Liver (tissue), 9 donors: ENCODE data around the gene CIZ1. TPM values are rescaled to one million over a fixed set of nuclear protein-coding genes. Genes with fewer than 3 reads are reported as not detected.

Experiments
- DNase-seq: peaks from one replicate; pipeline ENCODE4 v3.0.0-alpha.2; 2017; ENCODE audit warnings: low spot score
- H3K27ac ChIP-seq, 2 donors: one replicate each; pipeline ENCODE4 v1.7.0; 2013; ENCODE audit warnings: inconsistent platforms in 2 of 2, low read length in 2 of 2, control low read depth in 1 of 2, low read depth in 1 of 2, mild to moderate bottlenecking in 1 of 2
- H3K27me3 ChIP-seq, 4 donors: one replicate each; pipeline versions ENCODE4 v1.6.1 to v1.7.0; 2013; ENCODE audit warnings: low read length in 3 of 4, inconsistent platforms in 1 of 4, mild to moderate bottlenecking in 1 of 4, moderate library complexity in 1 of 4; ENCODE audit not compliant: control insufficient read depth in 4 of 4, insufficient read depth in 4 of 4
- H3K36me3 ChIP-seq, 4 donors: one replicate each; pipeline versions ENCODE4 v1.6.1 to v1.7.0; 2013; ENCODE audit warnings: low read length in 3 of 4, mild to moderate bottlenecking in 3 of 4, low read depth in 1 of 4, moderate library complexity in 1 of 4; ENCODE audit not compliant: control insufficient read depth in 4 of 4, insufficient read depth in 3 of 4
- H3K4me1 ChIP-seq, 4 donors: one replicate each; pipeline versions ENCODE4 v1.6.1 to v1.7.0; 2013; ENCODE audit warnings: low read length in 3 of 4, mild to moderate bottlenecking in 3 of 4, moderate library complexity in 1 of 4; ENCODE audit not compliant: control insufficient read depth in 4 of 4, insufficient read depth in 4 of 4
- H3K4me3 ChIP-seq, 3 donors: one replicate each; pipeline versions ENCODE4 v1.6.1 to v1.7.0; 2013; ENCODE audit warnings: low read length in 3 of 3, control low read depth in 1 of 3, low read depth in 1 of 3, mild to moderate bottlenecking in 1 of 3
- H3K9ac ChIP-seq, 2 donors: one replicate each; pipeline ENCODE4 v1.7.0; 2013; ENCODE audit warnings: low read length in 2 of 2, mild to moderate bottlenecking in 2 of 2, moderate library complexity in 2 of 2, control low read depth in 1 of 2, low read depth in 1 of 2
- H3K9me3 ChIP-seq, 4 donors: one replicate each; pipeline versions ENCODE4 v1.6.1 to v1.7.0; 2013; ENCODE audit warnings: low read length in 3 of 4; ENCODE audit not compliant: control insufficient read depth in 4 of 4
- ATF3 ChIP-seq: IDR thresholded peaks from 2 replicates; pipeline ENCODE4 v1.6.1; 2016; ENCODE audit warnings: antibody characterized with exemption
- CTCF ChIP-seq: fragments of 150-350 bp; IDR thresholded peaks from 2 replicates; pipeline ENCODE4 v1.5.1; 2017; ENCODE audit warnings: improper control_type of control experiment, low read depth, low read length; ENCODE audit not compliant: missing input control
- EGR1 ChIP-seq, 2 donors: IDR thresholded peaks; 2 replicates each; pipeline ENCODE4 v1.6.1; 2016 to 2018; ENCODE audit warnings: antibody characterized with exemption in 2 of 2, low read depth in 2 of 2
- FOXA1 ChIP-seq: IDR thresholded peaks from 2 replicates; pipeline ENCODE4 v1.6.1; 2016; ENCODE audit warnings: antibody characterized with exemption
- FOXA2 ChIP-seq: IDR thresholded peaks from 2 replicates; pipeline ENCODE4 v1.6.1; 2016; ENCODE audit warnings: antibody characterized with exemption
- GABPA ChIP-seq, 2 donors: IDR thresholded peaks in 1 of 2; conservative IDR thresholded peaks in 1 of 2; 2 replicates each; pipeline ENCODE4 v1.6.1; 2016; ENCODE audit warnings: antibody characterized with exemption in 2 of 2, mild to moderate bottlenecking in 1 of 2, moderate library complexity in 1 of 2
- HNF4A ChIP-seq, 2 donors: conservative IDR thresholded peaks; 2 replicates each; pipeline ENCODE4 v1.6.1; 2016; ENCODE audit warnings: antibody characterized with exemption in 2 of 2, mild to moderate bottlenecking in 2 of 2
- HNF4G ChIP-seq: IDR thresholded peaks from 2 replicates; pipeline ENCODE4 v1.6.1; 2016; ENCODE audit warnings: antibody characterized with exemption
- JUND ChIP-seq, 2 donors: IDR thresholded peaks; 2 replicates each; pipeline ENCODE4 v1.6.1; 2016; ENCODE audit warnings: antibody characterized with exemption in 2 of 2
- MAX ChIP-seq: IDR thresholded peaks from 2 replicates; pipeline ENCODE4 v1.6.1; 2016; ENCODE audit warnings: antibody characterized with exemption
- NR2F2 ChIP-seq: IDR thresholded peaks from 2 replicates; pipeline ENCODE4 v1.6.1; 2016; ENCODE audit warnings: antibody characterized with exemption
- RAD21 ChIP-seq, 2 donors: IDR thresholded peaks; 2 replicates each; pipeline ENCODE4 v1.6.1; 2016; ENCODE audit warnings: antibody characterized with exemption in 2 of 2, mild to moderate bottlenecking in 2 of 2
- REST ChIP-seq: IDR thresholded peaks from 2 replicates; pipeline ENCODE4 v1.6.1; 2016; ENCODE audit warnings: antibody characterized with exemption, mild to moderate bottlenecking
- RXRA ChIP-seq, 2 donors: IDR thresholded peaks; 2 replicates each; pipeline ENCODE4 v1.6.1; 2017 to 2018; ENCODE audit warnings: antibody characterized with exemption in 2 of 2, mild to moderate bottlenecking in 1 of 2
- SP1 ChIP-seq: IDR thresholded peaks from 2 replicates; pipeline ENCODE4 v1.6.1; 2018; ENCODE audit warnings: antibody characterized with exemption, mild to moderate bottlenecking
- TAF1 ChIP-seq: conservative IDR thresholded peaks from 2 replicates; pipeline ENCODE4 v1.6.1; 2016; ENCODE audit warnings: antibody characterized with exemption, mild to moderate bottlenecking
- YY1 ChIP-seq: IDR thresholded peaks from 2 replicates; pipeline ENCODE4 v1.6.1; 2016; ENCODE audit warnings: antibody characterized with exemption, mild to moderate bottlenecking
- ZBTB33 ChIP-seq: IDR thresholded peaks from 2 replicates; pipeline ENCODE4 v1.6.1; 2016; ENCODE audit warnings: antibody characterized with exemption
- WGBS: extraction: QIAGEN DNeasy Blood & Tissue Kit; methylation state at CpG from one replicate; pipeline ENCODE4 v1.1.7; 2013; 5-methylcytosine and 5-hydroxymethylcytosine counted together
- polyA plus RNA-seq, 2 donors: library from polyadenylated mRNA; stranded (reverse) in 1 of 2; unstranded in 1 of 2; fragments of 200-250 nt in 1 of 2; fragments of >200 nt in 1 of 2; fragmentation: Nextera tagmentation in 1 of 2; extraction: Ambion mirVana in 1 of 2; gene quantifications; one replicate each; pipeline versions ENCODE4 v1.2.1 to v1.2.3, GENCODE V29; 2013 to 2015
- total RNA-seq, 2 donors: library from RNA; depleted of rRNA; stranded (reverse); fragments of >200 nt; gene quantifications; one replicate each; pipeline ENCODE4 v1.2.3, GENCODE V29; 2014
- donor health status: healthy.
- donor health status: healthy.
- donor health status: healthy.
- donor health status: healthy.
- donor health status: healthy.

CIZ1 gene
- total and polyA plus RNA-seq, 4 donors = 12.5 to 15.5 (median 13.7) TPM

- peaks cover 13 to 34% (median 23%) of the 10 kb centered on the region in 4 donors for H3K4me1 ChIP-seq
- no peaks in the 10 kb centered on the region for H3K9me3 ChIP-seq
- DNase-seq = peak; percentile 87
- no peaks in the 10 kb centered on the region for H3K27me3 ChIP-seq
- peaks cover under 1 to 7% (median 6%) of the 10 kb centered on the region in 4 donors for H3K36me3 ChIP-seq
- TF ChIP-seq ZBTB33 (no peak), TAF1 (no peak), EGR1 (IDR thresholded peaks at IDR 0.05; ENCODE audit: low read depth in 2 of 2) (no peak), HNF4A (conservative IDR thresholded peaks at IDR 0.05) (no peak), NR2F2 (no peak), HNF4G (no peak), GABPA (IDR thresholded peaks at IDR 0.05 in 1 of 2, conservative IDR thresholded peaks at IDR 0.05 in 1 of 2) (no peak), SP1 (no peak), ATF3 (no peak), JUND (IDR thresholded peaks at IDR 0.05) (no peak), REST (no peak), RAD21 (IDR thresholded peaks at IDR 0.05) (no peak), CTCF (no peak), MAX (no peak), YY1 (no peak), FOXA1 (no peak), FOXA2 (no peak), RXRA (IDR thresholded peaks at IDR 0.05) (no peak)
- under 1% methylated on average over 56 of the region's 56 CpGs for WGBS
- H3K27ac ChIP-seq = peak within 1 kb of the TSS; percentile 98 to 99
- H3K9ac ChIP-seq = peak within 1 kb of the TSS; percentile 92 to 93
- peak within 1 kb of the TSS; percentile 88 to 96 (median 95) for H3K4me3 ChIP-seq
Measured at GRCh38 chr9:128127568-128127989, 63.8 kb downstream of the CIZ1 start, which contains the start of gene PTGES2. TSS of gene PTGES2 (minus strand) at chr9:128127729. CDS start at chr9:128127717, 12 bp downstream.
